WTC11 (cell line): Measurements from ENCODE around the gene OLFM3. TPM values are rescaled to one million over a fixed set of nuclear protein-coding genes. Genes with fewer than 3 reads are reported as not detected.

Experiments used
- ATAC-seq: fragments of 200-7000 bp; cut with Tn5 transposase; 2 replicates; pipeline ENCODE4 v1.10.0; 2021; ENCODE audit warnings: mild to moderate bottlenecking, moderate library complexity
- CTCF ChIA-PET: fragments of 300-600 bp; sonication (Branson Sonifier 250); formaldehyde crosslinking; loops from one replicate; lab custom pipeline; 2021; ENCODE audit warnings: antibody characterized with exemption; lab: Charles Lee
- POLR2A ChIA-PET: fragments of 350-600 bp; sonication (Branson Sonifier 250); formaldehyde crosslinking; loops from one replicate; lab custom pipeline; 2021; ENCODE audit warnings: antibody characterized with exemption; lab: Charles Lee
- DNase-seq: peaks from one replicate; pipeline ENCODE4 v3.0.0; 2021; ENCODE audit warnings: low spot score
- H3K27ac Mint-ChIP-seq: 2 replicates; pipeline ENCODE4 v1.8.0; 2021; ENCODE audit warnings: mixed read lengths
- H3K27me3 Mint-ChIP-seq: 2 replicates; pipeline ENCODE4 v1.8.0; 2021; ENCODE audit warnings: low read depth, mild to moderate bottlenecking, moderate library complexity, mixed read lengths
- H3K36me3 Mint-ChIP-seq: 2 replicates; pipeline ENCODE4 v1.8.0; 2021; ENCODE audit warnings: mixed read lengths
- H3K4me1 Mint-ChIP-seq: 2 replicates; pipeline ENCODE4 v1.8.0; 2022; ENCODE audit warnings: mixed read lengths
- H3K4me3 Mint-ChIP-seq: 2 replicates; pipeline ENCODE4 v1.8.0; 2021; ENCODE audit warnings: mild to moderate bottlenecking, moderate library complexity, mixed read lengths
- H3K9me3 Mint-ChIP-seq: 2 replicates; pipeline ENCODE4 v1.8.0; 2021; ENCODE audit warnings: mixed read lengths
- CBFB ChIP-seq: sonication (generic); formaldehyde crosslinking; IDR thresholded peaks from 2 replicates; pipeline ENCODE4 v1.8.1; 2022; ENCODE audit warnings: mild to moderate bottlenecking, low read depth, missing genetic modification reagents
- CREB1 ChIP-seq: sonication (generic); formaldehyde crosslinking; IDR thresholded peaks from 2 replicates; pipeline ENCODE4 v1.8.0; 2023; ENCODE audit warnings: mild to moderate bottlenecking, missing genetic modification reagents
- ESRRA ChIP-seq: sonication (generic); formaldehyde crosslinking; IDR thresholded peaks from 2 replicates; pipeline ENCODE4 v1.8.1; 2022; ENCODE audit warnings: mild to moderate bottlenecking, missing genetic modification reagents, borderline replicate concordance
- ETV6 ChIP-seq: sonication (generic); formaldehyde crosslinking; IDR thresholded peaks from 2 replicates; pipeline ENCODE4 v1.8.1; 2022; ENCODE audit warnings: mild to moderate bottlenecking, missing genetic modification reagents
- JAZF1 ChIP-seq: fragments of 250-450 bp; sonication (Bioruptor Pico); IDR thresholded peaks from 2 replicates; pipeline ENCODE4 v1.9.0; 2021; ENCODE audit warnings: moderate library complexity, mild to moderate bottlenecking, inconsistent platforms
- MYBL2 ChIP-seq: sonication (generic); formaldehyde crosslinking; IDR thresholded peaks from 2 replicates; pipeline ENCODE4 v1.8.1; 2023; ENCODE audit warnings: mild to moderate bottlenecking, moderate library complexity, missing genetic modification reagents
- NFATC4 ChIP-seq: fragments of 250-450 bp; sonication (Bioruptor Pico); IDR thresholded peaks from 2 replicates; pipeline ENCODE4 v1.9.0; 2021; ENCODE audit warnings: mild to moderate bottlenecking
- OVOL2 ChIP-seq: fragments of 250-450 bp; sonication (Bioruptor Pico); IDR thresholded peaks from 2 replicates; pipeline ENCODE4 v1.9.0; 2021; ENCODE audit warnings: mild to moderate bottlenecking, borderline replicate concordance
- PRRX2 ChIP-seq: fragments of 250-450 bp; sonication (Bioruptor Pico); IDR thresholded peaks from 2 replicates; pipeline ENCODE4 v1.8.0; 2021; ENCODE audit warnings: mild to moderate bottlenecking
- SMAD3 ChIP-seq: sonication (generic); formaldehyde crosslinking; IDR thresholded peaks from 2 replicates; pipeline ENCODE4 v1.8.0; 2022; ENCODE audit warnings: missing genetic modification reagents, mild to moderate bottlenecking, borderline replicate concordance
- ZNF232 ChIP-seq: sonication (generic); formaldehyde crosslinking; IDR thresholded peaks from 2 replicates; pipeline ENCODE4 v1.8.0; 2022; ENCODE audit warnings: mild to moderate bottlenecking, missing genetic modification reagents
- ZNF263 ChIP-seq: sonication (generic); formaldehyde crosslinking; IDR thresholded peaks from 2 replicates; pipeline ENCODE4 v1.8.1; 2022; ENCODE audit warnings: low read depth, mild to moderate bottlenecking, moderate library complexity, missing genetic modification reagents
- ZNF396 ChIP-seq: fragments of 250-450 bp; sonication (Bioruptor Pico); IDR thresholded peaks from 2 replicates; pipeline ENCODE4 v1.8.0; 2021; ENCODE audit warnings: mild to moderate bottlenecking, moderate library complexity, borderline replicate concordance
- total RNA-seq: library from RNA; stranded (reverse); gene quantifications from 3 replicates; pipeline ENCODE4 v1.2.3, GENCODE V29; 2021
- TF ChIP-seq, protein P1 (sequence below): sonication (generic); formaldehyde crosslinking; IDR thresholded peaks from 2 replicates; pipeline ENCODE4 v1.8.0; 2022; ENCODE audit warnings: missing genetic modification reagents
- TF ChIP-seq, protein P2 (sequence below): sonication (generic); formaldehyde crosslinking; IDR thresholded peaks from 2 replicates; pipeline ENCODE4 v1.8.1; 2022; ENCODE audit warnings: missing genetic modification reagents, borderline replicate concordance
- TF ChIP-seq, protein P3 (sequence below): sonication (generic); formaldehyde crosslinking; IDR thresholded peaks from 2 replicates; pipeline ENCODE4 v1.8.1; 2022; ENCODE audit warnings: mild to moderate bottlenecking, missing genetic modification reagents, moderate library complexity, borderline replicate concordance
- TF ChIP-seq, protein P4 (sequence below): fragments of 250-450 bp; sonication (Bioruptor Pico); IDR thresholded peaks from 2 replicates; pipeline ENCODE4 v2.1.2; 2022; ENCODE audit warnings: mild to moderate bottlenecking, moderate library complexity
- TF ChIP-seq, protein P5 (sequence below): fragments of 250-450 bp; sonication (Bioruptor Pico); IDR thresholded peaks from 2 replicates; pipeline ENCODE4 v1.9.0; 2021; ENCODE audit warnings: mild to moderate bottlenecking
- TF ChIP-seq, protein P6 (sequence below): sonication (generic); formaldehyde crosslinking; IDR thresholded peaks from 2 replicates; pipeline ENCODE4 v1.8.1; 2023; ENCODE audit warnings: mild to moderate bottlenecking, missing genetic modification reagents, moderate library complexity

The OLFM3 gene
- total RNA-seq, 1 experiment from 2014 or later = 0.37 TPM

DNA sequence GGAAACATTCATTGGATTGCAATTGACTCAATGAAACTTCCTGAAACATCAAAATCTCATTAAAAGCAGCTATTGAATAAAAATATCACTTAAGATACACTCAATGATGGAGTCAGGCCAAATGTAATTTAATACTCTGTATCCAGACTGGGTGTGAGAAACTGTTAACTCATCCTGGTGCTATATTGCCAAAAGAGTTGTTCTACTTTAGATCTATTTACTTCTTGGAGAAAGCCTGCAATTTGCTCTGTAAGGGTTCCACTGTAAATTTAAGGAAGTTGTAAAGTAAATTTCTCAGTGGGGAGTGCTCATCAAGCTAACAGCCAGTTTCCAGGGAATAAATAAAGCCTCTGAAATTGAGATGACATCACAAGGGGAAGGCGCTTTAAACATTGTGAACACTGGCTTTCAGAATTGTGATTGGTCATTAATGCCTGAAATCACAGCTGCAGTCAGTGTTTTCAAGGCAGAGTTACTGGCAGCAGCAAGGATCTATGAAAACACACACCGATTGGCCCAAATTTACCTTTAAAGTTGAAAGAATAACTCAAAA lies 91.4 kb downstream of the OLFM3 start:
- no peak for DNase-seq
- Mint-ChIP-seq H3K27me3 (no peaks in the 10 kb centered on the region), H3K27ac (peak overlapping the region; percentile 9; the same call in 1 of the 2 replicates), H3K4me3 (no peak overlapping the region), H3K9me3 (no peaks in the 10 kb centered on the region), H3K36me3 (no peaks in the 10 kb centered on the region), H3K4me1 (peaks cover 42% of the 10 kb centered on the region)
- CTCF ChIA-PET = no interaction called here
- POLR2A ChIA-PET = no interaction called here
- TF ChIP-seq ZNF263 (CRISPR knock-in tag) = no peak
- no peak for TF ChIP-seq ZNF232 (CRISPR knock-in tag)
- TF ChIP-seq, protein P1, sequence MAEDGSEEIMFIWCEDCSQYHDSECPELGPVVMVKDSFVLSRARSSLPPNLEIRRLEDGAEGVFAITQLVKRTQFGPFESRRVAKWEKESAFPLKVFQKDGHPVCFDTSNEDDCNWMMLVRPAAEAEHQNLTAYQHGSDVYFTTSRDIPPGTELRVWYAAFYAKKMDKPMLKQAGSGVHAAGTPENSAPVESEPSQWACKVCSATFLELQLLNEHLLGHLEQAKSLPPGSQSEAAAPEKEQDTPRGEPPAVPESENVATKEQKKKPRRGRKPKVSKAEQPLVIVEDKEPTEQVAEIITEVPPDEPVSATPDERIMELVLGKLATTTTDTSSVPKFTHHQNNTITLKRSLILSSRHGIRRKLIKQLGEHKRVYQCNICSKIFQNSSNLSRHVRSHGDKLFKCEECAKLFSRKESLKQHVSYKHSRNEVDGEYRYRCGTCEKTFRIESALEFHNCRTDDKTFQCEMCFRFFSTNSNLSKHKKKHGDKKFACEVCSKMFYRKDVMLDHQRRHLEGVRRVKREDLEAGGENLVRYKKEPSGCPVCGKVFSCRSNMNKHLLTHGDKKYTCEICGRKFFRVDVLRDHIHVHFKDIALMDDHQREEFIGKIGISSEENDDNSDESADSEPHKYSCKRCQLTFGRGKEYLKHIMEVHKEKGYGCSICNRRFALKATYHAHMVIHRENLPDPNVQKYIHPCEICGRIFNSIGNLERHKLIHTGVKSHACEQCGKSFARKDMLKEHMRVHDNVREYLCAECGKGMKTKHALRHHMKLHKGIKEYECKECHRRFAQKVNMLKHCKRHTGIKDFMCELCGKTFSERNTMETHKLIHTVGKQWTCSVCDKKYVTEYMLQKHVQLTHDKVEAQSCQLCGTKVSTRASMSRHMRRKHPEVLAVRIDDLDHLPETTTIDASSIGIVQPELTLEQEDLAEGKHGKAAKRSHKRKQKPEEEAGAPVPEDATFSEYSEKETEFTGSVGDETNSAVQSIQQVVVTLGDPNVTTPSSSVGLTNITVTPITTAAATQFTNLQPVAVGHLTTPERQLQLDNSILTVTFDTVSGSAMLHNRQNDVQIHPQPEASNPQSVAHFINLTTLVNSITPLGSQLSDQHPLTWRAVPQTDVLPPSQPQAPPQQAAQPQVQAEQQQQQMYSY (CRISPR knock-in tag) = no peak
- no peak for TF ChIP-seq CBFB (CRISPR knock-in tag)
- TF ChIP-seq ZNF396 (CRISPR knock-in tag) = no peak
- TF ChIP-seq MYBL2 (CRISPR knock-in tag) = no peak
- TF ChIP-seq CREB1 (CRISPR knock-in tag) = no peak
- TF ChIP-seq JAZF1 (CRISPR knock-in tag) = no peak
- no peak for TF ChIP-seq NFATC4 (CRISPR knock-in tag)
- TF ChIP-seq OVOL2 = no peak
- TF ChIP-seq, protein P2, sequence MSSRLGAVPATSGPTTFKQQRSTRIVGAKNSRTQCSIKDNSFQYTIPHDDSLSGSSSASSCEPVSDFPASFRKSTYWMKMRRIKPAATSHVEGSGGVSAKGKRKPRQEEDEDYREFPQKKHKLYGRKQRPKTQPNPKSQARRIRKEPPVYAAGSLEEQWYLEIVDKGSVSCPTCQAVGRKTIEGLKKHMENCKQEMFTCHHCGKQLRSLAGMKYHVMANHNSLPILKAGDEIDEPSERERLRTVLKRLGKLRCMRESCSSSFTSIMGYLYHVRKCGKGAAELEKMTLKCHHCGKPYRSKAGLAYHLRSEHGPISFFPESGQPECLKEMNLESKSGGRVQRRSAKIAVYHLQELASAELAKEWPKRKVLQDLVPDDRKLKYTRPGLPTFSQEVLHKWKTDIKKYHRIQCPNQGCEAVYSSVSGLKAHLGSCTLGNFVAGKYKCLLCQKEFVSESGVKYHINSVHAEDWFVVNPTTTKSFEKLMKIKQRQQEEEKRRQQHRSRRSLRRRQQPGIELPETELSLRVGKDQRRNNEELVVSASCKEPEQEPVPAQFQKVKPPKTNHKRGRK (CRISPR knock-in tag) = no peak
- TF ChIP-seq, protein P3, sequence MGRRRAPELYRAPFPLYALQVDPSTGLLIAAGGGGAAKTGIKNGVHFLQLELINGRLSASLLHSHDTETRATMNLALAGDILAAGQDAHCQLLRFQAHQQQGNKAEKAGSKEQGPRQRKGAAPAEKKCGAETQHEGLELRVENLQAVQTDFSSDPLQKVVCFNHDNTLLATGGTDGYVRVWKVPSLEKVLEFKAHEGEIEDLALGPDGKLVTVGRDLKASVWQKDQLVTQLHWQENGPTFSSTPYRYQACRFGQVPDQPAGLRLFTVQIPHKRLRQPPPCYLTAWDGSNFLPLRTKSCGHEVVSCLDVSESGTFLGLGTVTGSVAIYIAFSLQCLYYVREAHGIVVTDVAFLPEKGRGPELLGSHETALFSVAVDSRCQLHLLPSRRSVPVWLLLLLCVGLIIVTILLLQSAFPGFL = no peak
- no peak for TF ChIP-seq ETV6 (CRISPR knock-in tag)
- TF ChIP-seq, protein P4, sequence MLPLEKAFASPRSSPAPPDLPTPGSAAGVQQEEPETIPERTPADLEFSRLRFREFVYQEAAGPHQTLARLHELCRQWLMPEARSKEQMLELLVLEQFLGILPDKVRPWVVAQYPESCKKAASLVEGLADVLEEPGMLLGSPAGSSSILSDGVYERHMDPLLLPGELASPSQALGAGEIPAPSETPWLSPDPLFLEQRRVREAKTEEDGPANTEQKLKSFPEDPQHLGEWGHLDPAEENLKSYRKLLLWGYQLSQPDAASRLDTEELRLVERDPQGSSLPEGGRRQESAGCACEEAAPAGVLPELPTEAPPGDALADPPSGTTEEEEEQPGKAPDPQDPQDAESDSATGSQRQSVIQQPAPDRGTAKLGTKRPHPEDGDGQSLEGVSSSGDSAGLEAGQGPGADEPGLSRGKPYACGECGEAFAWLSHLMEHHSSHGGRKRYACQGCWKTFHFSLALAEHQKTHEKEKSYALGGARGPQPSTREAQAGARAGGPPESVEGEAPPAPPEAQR (CRISPR knock-in tag) = no peak
- TF ChIP-seq PRRX2 (CRISPR knock-in tag) = no peak
- no peak for TF ChIP-seq ESRRA (CRISPR knock-in tag)
- TF ChIP-seq, protein P5, sequence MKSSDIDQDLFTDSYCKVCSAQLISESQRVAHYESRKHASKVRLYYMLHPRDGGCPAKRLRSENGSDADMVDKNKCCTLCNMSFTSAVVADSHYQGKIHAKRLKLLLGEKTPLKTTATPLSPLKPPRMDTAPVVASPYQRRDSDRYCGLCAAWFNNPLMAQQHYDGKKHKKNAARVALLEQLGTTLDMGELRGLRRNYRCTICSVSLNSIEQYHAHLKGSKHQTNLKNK = no peak
- no peak for TF ChIP-seq SMAD3 (CRISPR knock-in tag)
- TF ChIP-seq, protein P6, sequence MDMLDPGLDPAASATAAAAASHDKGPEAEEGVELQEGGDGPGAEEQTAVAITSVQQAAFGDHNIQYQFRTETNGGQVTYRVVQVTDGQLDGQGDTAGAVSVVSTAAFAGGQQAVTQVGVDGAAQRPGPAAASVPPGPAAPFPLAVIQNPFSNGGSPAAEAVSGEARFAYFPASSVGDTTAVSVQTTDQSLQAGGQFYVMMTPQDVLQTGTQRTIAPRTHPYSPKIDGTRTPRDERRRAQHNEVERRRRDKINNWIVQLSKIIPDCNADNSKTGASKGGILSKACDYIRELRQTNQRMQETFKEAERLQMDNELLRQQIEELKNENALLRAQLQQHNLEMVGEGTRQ (CRISPR knock-in tag) = no peak
- no peak for ATAC-seq
